HG02981 (cell line): Measurements from ENCODE around the gene KRT32.
"Not testable (repeated sequence)": the region's sequence is repeated elsewhere in the genome, so short reads cannot be mapped to it uniquely, and the experiment has no call there.

Experiments used
- ATAC-seq: cut with Tn5 transposase; IDR thresholded peaks from one replicate; pipeline ENCODE4 v1.9.1; 2021; ENCODE audit warnings: mild to moderate bottlenecking, moderate library complexity; ENCODE audit not compliant: unreplicated experiment

The KRT32 gene

DNA sequence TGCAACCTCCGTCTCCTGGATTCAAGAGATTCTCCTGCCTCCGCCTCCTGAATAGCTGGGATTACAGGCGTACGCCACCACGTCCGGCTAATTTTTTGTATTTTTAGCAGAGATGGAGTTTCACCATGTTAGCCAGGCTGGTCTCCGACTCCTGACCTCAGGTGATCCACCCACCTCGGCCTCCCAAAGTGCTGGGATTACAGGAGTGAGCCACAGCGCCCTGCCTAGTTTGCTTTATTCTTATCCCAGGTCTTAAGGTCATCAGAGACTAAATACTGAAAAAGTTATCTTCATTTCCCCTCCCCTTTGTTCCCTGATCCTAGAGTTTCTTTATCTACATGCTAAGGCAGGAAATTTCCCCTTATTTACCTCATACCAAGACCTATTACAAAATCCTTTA lies 36.8 kb downstream of the KRT32 start:
- ATAC-seq: not testable (repeated sequence)

DNA sequence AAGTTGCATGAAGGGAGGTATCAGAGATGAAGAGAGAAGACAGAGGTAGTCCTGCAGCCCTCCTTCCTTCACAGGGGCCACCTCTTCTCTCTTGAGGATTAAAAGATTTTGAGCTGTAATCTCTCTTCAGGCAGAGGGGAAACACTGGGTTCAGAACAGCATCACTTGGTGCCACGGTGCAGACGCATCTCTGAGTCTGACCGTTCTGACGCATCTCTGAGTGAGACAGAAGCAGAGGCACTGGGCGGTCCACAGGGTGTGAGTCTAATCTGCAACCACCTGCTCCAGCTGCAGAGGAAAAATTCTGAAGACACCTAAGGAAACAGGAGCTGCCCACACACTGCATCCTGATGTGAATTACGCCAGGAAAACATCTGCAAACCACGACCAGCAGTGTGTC lies 37.5 kb downstream of the KRT32 start:
- ATAC-seq: no peak

DNA sequence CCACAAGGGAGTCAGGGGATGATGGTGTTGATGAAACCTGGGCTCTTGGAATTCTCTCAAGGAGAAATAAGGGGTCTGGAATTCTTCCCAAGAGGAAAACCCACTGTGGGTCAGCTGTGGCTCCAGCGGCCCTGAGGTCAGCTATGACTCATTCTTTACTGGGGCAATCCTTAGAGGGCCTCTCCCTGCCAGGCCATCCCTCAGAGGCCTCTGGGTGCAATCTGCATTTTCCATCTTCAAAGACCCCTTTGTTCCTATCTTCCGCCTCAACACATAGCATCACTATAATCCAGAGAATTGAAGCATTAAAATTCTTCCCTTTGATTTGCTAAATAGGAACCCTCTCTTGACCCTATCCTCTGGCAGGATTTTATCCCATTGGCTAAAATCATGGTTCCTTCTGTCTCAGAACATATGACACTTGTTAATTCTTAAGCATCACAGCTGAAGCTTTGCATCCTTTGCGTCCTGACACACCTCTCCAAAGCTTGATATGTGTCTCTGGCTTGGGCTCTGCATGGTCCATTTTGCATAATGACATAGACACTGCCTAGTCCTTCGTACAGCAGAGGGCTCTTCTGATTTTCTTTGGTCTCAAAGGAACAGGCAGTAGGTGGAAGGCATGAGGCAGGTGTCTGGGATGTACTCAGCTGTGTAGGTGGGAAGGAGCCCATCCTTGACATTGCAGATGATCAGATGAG lies 38.4 kb downstream of the KRT32 start:
- ATAC-seq: no peak

DNA sequence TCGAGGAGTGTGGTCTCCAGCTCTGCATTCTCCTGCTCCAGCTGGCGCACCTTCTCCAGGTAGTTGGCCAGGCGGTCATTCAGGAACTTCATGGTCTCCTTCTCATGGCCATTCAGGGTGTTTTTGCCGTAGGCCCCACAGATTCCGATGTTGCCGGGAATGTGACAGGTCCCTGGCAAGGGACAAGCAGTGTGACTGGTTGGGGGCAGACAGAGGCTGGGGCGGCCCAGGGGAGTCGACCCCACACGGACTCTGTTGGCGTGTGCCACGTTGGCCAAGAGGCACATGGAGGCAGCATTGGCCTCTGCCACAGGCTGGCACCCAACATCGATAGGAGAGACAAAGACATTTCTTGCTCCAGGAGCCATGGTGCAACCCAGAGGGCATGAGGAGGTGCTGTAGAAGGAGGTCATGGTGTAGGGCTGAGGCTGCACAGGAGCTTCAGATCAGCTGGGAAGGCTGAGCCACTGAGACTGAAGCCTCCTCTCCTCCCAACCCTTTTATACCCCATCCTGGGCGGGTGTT lies 43.0 kb downstream of the KRT32 start, which contains the start of gene KRT37:
Gene KRT37, minus strand, starts transcription at position 475 of the 525 bp plus-strand sequence. Its CDS starts 62 bp downstream, at position 413.
- ATAC-seq: no peak

DNA sequence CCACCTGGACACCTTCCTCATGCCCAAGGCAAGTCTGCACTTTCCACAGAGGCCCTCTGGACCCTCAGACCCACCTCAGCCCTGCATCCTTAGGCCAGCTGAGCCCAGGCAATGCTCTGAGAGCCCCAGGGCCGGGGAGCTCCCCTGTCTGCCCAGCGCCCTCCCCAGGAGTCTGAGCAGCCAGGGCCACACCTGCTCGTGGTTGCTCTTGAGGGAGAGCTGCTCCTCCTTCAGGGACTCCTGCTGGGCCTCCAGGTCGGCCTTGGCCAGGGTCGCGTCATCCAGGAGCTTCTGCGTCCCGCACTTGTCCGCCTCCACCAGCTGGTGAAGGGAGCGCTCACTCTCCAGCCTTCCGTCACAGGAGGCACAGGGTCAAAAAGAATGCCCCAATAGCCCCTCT lies 44.6 kb downstream of the KRT32 start:
- not testable (repeated sequence) for ATAC-seq

DNA sequence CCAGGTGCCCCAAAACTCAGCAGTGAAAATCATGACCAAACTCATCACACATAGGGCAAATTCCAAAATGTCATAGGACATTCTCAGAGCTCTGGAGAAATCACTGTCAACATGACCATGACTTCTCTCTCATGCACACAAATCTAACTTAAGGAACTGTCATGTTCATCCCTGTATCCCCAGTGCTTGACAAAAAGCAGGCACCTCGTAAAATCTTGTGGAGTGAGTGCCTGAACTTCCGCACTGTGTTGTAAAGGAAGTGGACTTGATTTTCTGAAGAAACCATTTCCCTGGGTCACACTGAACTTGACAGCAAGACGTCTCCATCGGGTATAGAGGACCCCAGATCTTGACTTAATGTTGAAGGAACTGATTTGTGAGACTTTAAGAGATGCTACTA lies 45.6 kb downstream of the KRT32 start:
- ATAC-seq: no peak

DNA sequence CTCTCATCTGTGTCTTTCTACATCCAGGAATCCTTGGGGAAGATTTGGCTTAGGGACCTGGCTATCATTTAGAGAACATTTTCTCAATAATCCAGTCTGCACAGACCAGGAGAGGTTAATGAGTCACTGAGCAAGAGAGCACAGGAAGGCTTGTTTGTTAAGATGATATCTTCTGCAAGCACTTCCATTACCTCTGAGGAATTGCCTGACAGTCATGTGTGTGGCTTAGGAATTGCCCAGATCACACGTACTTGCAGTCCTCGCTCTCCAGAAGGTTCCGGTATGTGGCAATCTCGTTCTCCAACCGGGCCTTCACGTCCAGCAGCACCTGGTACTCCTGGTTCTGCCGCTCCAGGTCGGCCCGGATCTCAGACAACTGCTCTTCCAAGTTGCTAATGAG lies 46.1 kb downstream of the KRT32 start:
- no peak for ATAC-seq

DNA sequence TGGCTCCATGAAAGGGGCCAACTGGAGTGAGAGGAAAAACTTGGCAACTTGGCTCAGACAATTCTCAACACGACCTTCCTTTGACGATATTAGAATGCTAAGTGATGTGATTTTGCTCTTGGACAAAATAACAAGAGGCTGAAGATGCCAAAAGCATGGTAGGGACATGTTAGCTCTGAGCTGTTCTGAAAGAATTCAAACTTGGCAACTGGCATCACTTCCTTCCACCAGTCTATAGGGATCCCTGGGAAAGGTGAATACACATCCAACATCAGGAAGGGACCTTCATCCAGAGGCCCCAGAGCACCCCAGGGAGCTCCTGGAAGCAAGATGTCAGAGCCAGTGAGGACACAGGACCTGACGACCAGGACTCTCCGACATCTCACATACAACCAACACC lies 47.1 kb downstream of the KRT32 start:
- no peak for ATAC-seq

DNA sequence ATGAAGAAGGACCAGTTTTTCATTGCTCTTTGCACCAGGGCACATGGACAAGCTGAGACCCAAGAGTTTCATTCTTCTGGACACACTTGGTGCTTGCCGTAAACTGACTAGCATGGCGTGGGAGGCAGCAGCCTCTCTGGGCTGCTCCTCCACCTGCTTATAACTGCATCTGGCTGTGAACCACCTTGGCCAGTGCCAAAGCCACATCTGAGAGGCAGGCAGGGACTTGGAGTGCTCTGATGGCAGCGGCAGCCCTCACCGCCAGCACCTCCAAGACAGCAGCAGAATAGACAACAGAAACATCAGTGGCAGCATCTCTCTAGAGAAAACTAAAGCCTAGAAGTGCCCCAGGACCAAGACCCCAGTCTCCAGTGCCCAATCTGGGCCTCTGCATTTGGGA lies 47.5 kb downstream of the KRT32 start:
- no peak for ATAC-seq

DNA sequence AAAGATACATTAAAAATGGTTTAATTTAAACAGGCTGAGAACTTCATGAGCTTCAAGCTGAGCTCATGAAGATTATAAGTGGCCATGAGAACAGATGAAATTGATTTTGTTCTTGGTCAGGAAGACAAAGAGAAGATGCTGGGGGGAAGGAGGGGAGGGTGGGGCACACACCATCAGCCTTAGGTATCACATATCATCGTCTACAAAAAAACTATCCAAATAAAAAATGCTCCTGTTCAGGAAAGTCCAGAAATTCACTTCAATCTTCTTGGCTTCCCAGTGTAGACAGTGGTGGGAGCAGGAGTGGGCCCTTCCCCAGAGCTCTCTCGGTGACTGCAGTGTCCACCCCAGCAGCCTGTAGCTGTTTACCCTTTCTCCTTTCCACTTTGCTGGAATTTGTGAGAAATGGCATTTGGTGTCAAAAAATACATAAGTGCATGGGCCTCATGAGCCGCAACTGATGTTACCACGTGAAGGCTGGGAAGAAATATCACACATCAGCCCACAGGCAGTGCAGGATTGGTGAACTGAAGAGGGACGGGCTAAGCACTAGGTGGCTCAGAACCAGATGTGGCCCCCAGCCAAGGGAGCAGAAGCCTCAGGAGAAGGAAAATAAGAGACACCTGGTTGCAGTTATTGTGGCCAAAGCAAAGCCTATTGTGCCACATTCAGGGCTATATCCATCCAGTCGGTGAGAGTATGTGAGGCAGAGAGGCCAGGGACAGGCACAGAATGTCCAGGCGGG lies 48.9 kb downstream of the KRT32 start:
- no peak for ATAC-seq

DNA sequence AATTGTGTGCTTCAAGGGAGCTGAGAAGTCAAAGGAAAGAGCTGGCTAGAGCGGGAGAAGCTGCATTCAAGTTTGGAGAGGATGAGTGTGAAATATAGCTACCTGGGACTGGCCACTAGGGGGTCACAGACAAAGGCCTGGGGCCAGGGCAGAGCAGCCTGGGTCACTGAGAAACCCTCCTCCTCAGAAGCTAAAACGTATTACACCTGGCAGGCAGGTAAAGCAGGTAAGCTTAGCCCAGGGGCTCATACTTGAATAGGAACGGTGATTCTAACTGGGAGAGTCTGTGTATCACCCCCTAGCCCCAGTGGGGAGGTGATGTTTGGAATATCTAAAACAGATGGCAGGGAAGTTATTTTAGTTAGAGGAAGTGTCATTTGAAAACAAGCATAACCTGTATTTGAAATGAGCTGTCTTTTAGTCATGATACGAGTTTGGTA lies 49.6 kb downstream of the KRT32 start:
- no peak for ATAC-seq

DNA sequence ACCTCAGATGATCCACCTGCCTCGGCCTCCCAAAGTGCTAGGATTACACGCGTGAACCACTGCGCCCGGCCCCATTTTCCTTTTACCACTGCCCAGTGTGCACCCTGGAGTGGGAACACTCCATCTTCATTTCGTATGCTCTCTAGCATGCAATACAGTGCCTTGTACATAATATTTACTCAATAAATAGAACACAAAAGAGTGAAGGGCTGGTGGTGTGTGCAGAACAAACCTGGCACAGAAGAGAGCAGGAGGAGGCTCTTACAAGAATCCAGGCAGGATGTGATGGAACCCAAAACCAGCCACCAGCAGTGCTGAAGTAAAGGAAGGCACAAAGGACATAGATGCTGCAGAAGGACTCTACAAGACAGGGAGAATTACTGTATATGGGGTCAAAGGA lies 50.1 kb downstream of the KRT32 start:
- no peak for ATAC-seq

DNA sequence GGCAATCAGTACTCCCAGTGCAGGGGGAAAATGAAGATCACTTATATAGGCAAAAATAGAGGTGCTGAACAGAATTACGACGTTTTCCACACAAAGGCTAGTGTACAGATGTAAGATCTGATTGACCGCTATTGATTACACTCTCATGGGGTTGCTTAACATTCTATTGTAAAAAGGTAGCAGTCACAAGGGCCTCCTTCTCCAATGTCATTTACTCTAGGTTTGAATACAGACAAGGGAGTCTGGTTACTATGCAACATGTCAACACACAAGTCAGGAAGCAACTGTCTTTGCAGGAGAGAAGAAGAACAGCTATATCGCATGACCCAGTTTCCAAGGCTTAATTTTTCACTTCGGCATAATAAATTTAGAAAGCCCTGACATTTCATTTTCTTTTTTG lies 50.7 kb downstream of the KRT32 start:
- no peak for ATAC-seq

DNA sequence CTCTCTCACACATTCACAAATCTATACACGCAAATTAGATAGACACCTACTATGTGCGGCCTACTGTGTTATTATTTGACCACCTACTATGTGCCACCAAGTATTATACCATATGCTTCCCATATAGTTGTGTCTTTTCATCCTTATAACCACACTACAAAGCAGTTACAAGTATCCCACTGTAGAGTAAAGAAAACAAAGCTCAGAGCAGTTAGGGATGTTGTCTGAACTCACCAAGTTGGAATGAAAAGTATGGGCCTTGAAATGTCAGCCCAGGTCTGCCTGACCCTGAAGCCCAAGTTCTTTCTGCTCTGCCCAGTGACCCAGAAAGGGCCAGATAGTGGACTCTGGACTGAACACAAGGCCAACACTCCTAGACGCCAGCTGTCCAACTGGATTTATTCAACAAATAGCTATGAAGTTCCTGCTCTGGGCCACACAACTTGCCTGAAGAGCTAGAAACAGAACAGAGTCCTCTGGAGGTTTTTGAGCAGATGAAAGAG lies 51.3 kb downstream of the KRT32 start:
- no peak for ATAC-seq

DNA sequence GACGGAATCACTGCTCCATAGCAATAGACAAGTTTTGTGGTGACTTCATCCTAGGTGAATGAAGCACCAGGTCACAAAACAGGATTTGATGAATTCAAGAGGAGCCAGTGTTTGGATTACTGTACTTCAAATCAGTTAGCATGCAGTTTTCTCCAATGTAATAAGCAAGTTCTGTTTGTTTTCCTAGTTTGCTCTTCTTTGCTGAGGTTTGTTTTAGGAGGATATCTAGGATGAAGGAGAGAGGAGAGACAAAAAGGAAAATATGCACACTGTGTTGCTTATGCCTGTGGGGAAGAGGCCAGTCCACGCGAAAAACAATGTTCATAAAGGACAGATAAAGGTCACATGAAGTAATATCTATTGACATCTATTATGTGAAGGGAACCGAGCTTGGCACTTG lies 51.8 kb downstream of the KRT32 start:
- ATAC-seq: no peak

DNA sequence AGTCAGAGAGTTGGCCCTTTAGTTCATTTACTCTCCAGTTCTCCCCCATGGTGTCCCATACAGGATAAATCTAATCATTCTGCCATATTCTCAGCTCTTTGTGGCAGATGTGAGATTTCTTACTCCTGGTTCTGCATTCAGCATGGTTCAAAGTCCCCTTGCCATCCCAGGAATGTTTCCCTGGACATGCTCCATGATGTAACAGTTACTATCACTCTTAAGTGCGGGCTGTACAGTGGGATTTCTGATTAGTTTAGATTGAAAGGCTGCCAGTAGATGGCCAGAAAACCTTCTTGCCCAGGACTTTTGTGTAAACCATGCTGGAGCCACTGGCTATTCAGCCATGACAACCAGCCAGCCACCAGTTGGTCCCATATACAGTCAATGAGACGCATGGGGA lies 53.2 kb downstream of the KRT32 start:
- no peak for ATAC-seq

DNA sequence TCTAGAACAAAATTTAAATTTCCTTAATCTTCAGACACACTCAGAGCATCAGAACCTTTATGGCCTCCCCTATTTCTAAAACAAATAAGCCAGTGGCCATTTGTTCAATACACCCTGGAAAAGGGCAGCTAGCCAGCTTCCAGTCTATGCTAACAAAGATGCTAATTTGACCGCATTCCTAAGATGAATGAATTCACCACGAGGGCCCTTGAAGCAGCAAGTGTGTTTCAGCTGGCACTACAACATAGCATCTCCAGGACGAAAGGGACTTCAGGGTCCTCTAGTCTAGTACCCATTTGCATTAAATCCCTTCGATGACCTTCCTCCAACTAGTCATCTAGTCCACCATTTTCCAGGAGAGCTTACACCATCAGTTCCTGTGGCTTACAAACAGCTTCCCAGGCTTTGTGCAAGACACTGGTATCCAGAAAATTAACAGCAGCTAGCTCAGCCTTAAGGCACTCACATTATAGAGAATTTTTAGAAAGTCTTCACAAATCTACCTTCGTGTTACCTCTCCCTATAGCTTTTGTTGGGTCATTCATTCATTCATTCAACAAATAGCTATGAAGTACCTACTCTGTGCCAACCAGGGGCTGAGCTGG lies 53.7 kb downstream of the KRT32 start:
- no peak for ATAC-seq

DNA sequence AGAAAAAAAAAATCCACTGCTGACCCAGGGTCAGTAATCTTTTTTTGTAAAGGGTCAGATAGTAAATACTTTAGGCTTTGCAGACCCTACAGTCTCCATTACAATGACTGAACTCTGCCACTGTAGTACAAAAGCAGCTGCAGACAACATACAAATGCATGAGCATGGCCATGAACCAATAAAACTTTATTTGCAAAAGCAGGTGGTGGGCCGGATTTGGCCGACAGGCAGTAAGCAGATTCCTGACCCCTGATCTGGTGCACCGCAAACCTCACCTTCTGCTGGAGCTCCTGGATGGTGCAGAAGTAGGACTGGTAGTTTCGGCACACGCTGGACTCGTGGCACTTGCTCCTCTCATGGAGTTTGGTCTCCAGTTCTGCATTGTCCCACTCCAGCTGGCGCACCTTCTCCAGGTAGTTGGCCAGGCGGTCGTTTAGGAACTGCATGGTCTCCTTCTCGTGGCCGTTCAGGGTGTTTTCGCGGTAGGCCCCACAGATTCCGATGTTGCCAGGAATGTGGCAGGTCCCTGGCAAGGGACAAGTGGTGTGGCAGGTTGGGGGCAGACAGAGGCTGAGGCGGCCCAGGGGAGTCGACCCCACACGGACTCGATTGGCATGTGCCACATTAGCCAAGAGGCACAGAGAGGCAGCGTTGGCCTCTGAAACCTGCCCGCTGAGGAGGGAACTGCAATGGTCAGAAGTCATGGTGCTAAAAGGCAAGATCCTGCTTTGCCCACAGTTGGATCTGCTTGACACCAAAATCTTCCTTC lies 55.9 kb downstream of the KRT32 start:
- ATAC-seq: no peak
